Large intestine (tissue), 3 donors: ENCODE data around the gene HLA-DOB. TPM values are rescaled to one million over a fixed set of nuclear protein-coding genes. Genes with fewer than 3 reads are reported as not detected.
"Not testable (repeated sequence)": the region's sequence is repeated elsewhere in the genome, so short reads cannot be mapped to it uniquely, and the experiment has no call there.

ENCODE experiments used
- DNase-seq, 2 donors: peaks; one replicate each; pipeline versions ENCODE4 v3.0.0 to v3.0.0-alpha.2; 2013
- H3K27ac ChIP-seq: one replicate; pipeline ENCODE4 v1.5.1; 2013; ENCODE audit warnings: low read length
- H3K27me3 ChIP-seq: 2 replicates; pipeline ENCODE4 v1.6.1; 2013; ENCODE audit warnings: low read length; ENCODE audit not compliant: control insufficient read depth, insufficient read depth
- H3K36me3 ChIP-seq: 2 replicates; pipeline ENCODE4 v1.6.1; 2013; ENCODE audit warnings: low read length; ENCODE audit not compliant: control insufficient read depth, insufficient read depth
- H3K4me1 ChIP-seq: one replicate; pipeline ENCODE4 v1.6.1; 2013; ENCODE audit warnings: low read length; ENCODE audit not compliant: control insufficient read depth, insufficient read depth
- H3K4me3 ChIP-seq: one replicate; pipeline ENCODE4 v1.5.1; 2013; ENCODE audit warnings: low read length
- H3K9me3 ChIP-seq: one replicate; pipeline ENCODE4 v1.6.1; 2013; ENCODE audit warnings: mild to moderate bottlenecking, low read depth, low read length, moderate library complexity; ENCODE audit not compliant: control insufficient read depth
- WGBS: methylation state at CpG from one replicate; pipeline ENCODE4 v1.1.5; 2013; ENCODE audit warnings: low lambda C conversion rate; ENCODE audit not compliant: insufficient coverage; 5-methylcytosine and 5-hydroxymethylcytosine counted together
- polyA plus RNA-seq: library from polyadenylated mRNA; unstranded; fragments of 120-200 nt; gene quantifications from one replicate; pipeline ENCODE4 v1.2.1, GENCODE V29; 2013

Gene HLA-DOB
- polyA plus RNA-seq, 1 donor = 0.94 TPM

- WGBS = no CpG with 5 or more reads among the region's 3 CpGs
- peaks cover 2% of the 10 kb centered on the region for H3K4me1 ChIP-seq
- H3K36me3 ChIP-seq = no peaks in the 10 kb centered on the region
- H3K27ac ChIP-seq = no peak overlapping the region
- DNase-seq = no peak
- H3K4me3 ChIP-seq = no peak overlapping the region
- peaks cover 56% of the 10 kb centered on the region for H3K27me3 ChIP-seq
- H3K9me3 ChIP-seq = no peaks in the 10 kb centered on the region
Observed at GRCh38 chr6:32792901-32793435, 23.8 kb downstream of the HLA-DOB start.

GRCh38 chr6:32790306-32790705 is 26.5 kb downstream of the HLA-DOB start:
- Histone ChIP-seq H3K27ac (no peak overlapping the region), H3K4me1 (no peaks in the 10 kb centered on the region), H3K36me3 (no peaks in the 10 kb centered on the region), H3K9me3 (no peaks in the 10 kb centered on the region), H3K4me3 (no peak overlapping the region), H3K27me3 (peaks cover 36% of the 10 kb centered on the region)
- no CpG with 5 or more reads among the region's 2 CpGs for WGBS
- no peak for DNase-seq

GRCh38 chr6:32785781-32786533 is 30.8 kb downstream of the HLA-DOB start:
- Histone ChIP-seq H3K4me1 (no peaks in the 10 kb centered on the region), H3K4me3 (no peak overlapping the region), H3K27ac (no peak overlapping the region), H3K27me3 (peaks cover 2% of the 10 kb centered on the region), H3K36me3 (no peaks in the 10 kb centered on the region), H3K9me3 (no peaks in the 10 kb centered on the region)
- 17% methylated on average over 2 of the region's 5 CpGs for WGBS
- peak; percentile 75 to 82 for DNase-seq

- H3K4me3 ChIP-seq, H3K9me3 ChIP-seq, H3K27ac ChIP-seq: not testable (repeated sequence)
Observed at GRCh38 chr6:32782923-32783322, 33.9 kb downstream of the HLA-DOB start.

GRCh38 chr6:32779036-32779435 is 37.8 kb downstream of the HLA-DOB start:
- Histone ChIP-seq H3K9me3 (no peaks in the 10 kb centered on the region), H3K27ac (no peak overlapping the region), H3K36me3 (no peaks in the 10 kb centered on the region), H3K27me3 (no peaks in the 10 kb centered on the region), H3K4me3 (no peak overlapping the region), H3K4me1 (no peaks in the 10 kb centered on the region)
- no peak for DNase-seq

More at GRCh38 chr6:32782923-32783322, 33.9 kb downstream of the HLA-DOB start:
- not testable (repeated sequence) for H3K36me3 ChIP-seq, H3K4me1 ChIP-seq, DNase-seq, H3K27me3 ChIP-seq

GRCh38 chr6:32775071-32775470 is 41.7 kb downstream of the HLA-DOB start:
- DNase-seq = peak; percentile 50 to 84
- Histone ChIP-seq H3K4me1 (no peaks in the 10 kb centered on the region), H3K27ac (peak overlapping the region; percentile 47), H3K36me3 (no peaks in the 10 kb centered on the region), H3K9me3 (no peaks in the 10 kb centered on the region), H3K27me3 (peaks cover under 1% of the 10 kb centered on the region), H3K4me3 (no peak overlapping the region)
- WGBS = 0% methylated on average over 1 of the region's 1 CpG

- DNase-seq = no peak
- Histone ChIP-seq H3K27ac (no peak overlapping the region), H3K27me3 (peaks cover 6% of the 10 kb centered on the region), H3K4me3 (no peak overlapping the region), H3K4me1 (no peaks in the 10 kb centered on the region), H3K9me3 (no peaks in the 10 kb centered on the region), H3K36me3 (no peaks in the 10 kb centered on the region)
- no CpG with 5 or more reads among the region's 1 CpG for WGBS
Observed at GRCh38 chr6:32774426-32774825, 42.4 kb downstream of the HLA-DOB start.

GRCh38 chr6:32772656-32773055 is 44.1 kb downstream of the HLA-DOB start:
- no peaks in the 10 kb centered on the region for H3K9me3 ChIP-seq
- H3K27me3 ChIP-seq = peaks cover 9% of the 10 kb centered on the region
- H3K4me1 ChIP-seq = no peaks in the 10 kb centered on the region
- no CpG with 5 or more reads among the region's 1 CpG for WGBS
- H3K36me3 ChIP-seq = no peaks in the 10 kb centered on the region
- no peak overlapping the region for H3K4me3 ChIP-seq
- DNase-seq = no peak
- H3K27ac ChIP-seq = no peak overlapping the region

- H3K27ac ChIP-seq = no peak overlapping the region
Observed at GRCh38 chr6:32764048-32764447, 52.8 kb downstream of the HLA-DOB start.

GRCh38 chr6:32763421-32763820 is 53.4 kb downstream of the HLA-DOB start, which contains the start of gene HLA-DQB2:
HLA-DQB2 (minus strand) TSS chr6:32763532; CDS start chr6:32763470, 62 bp downstream.
- DNase-seq = no peak
- WGBS = 100% methylated on average over 1 of the region's 4 CpGs

More at GRCh38 chr6:32764048-32764447, 52.8 kb downstream of the HLA-DOB start:
- no peak overlapping the region for H3K4me3 ChIP-seq
- no peak for DNase-seq
- H3K9me3 ChIP-seq = peaks cover 8% of the 10 kb centered on the region
- WGBS = no CpG with 5 or more reads among the region's 1 CpG
- H3K36me3 ChIP-seq = no peaks in the 10 kb centered on the region
- H3K4me1 ChIP-seq = no peaks in the 10 kb centered on the region
- H3K27me3 ChIP-seq = peaks cover 44% of the 10 kb centered on the region

More at GRCh38 chr6:32763421-32763820, 53.4 kb downstream of the HLA-DOB start, which contains the start of gene HLA-DQB2:
- Histone ChIP-seq H3K4me3 (no peak within 1 kb of the TSS), H3K27ac (no peak within 1 kb of the TSS), H3K9me3 (peaks cover 8% of the 10 kb centered on the region), H3K36me3 (no peaks in the 10 kb centered on the region), H3K27me3 (peaks cover 47% of the 10 kb centered on the region), H3K4me1 (no peaks in the 10 kb centered on the region)
